Left lung (tissue), 10 donors: ENCODE measurements around the gene ZNF366. TPM values are rescaled to one million over a fixed set of nuclear protein-coding genes. Genes with fewer than 3 reads are reported as not detected.

Experiments
- ATAC-seq: fragments of 200-7000 bp; cut with Tn5 transposase; one replicate; pipeline ENCODE4 v1.9.1; 2020; ENCODE audit warnings: moderate library complexity
- DNase-seq, 4 donors: peaks; one replicate each; pipeline ENCODE4 v3.0.0-alpha.2; 2013 to 2020
- H3K27ac ChIP-seq, 2 donors: fragments of 200-600 bp; sonication (generic) in 1 of 2; one replicate each; pipeline versions ENCODE4 v1.5.0 to v1.8.0; 2020 to 2021
- H3K27me3 ChIP-seq, 2 donors: fragments of 200-600 bp; sonication (generic) in 1 of 2; one replicate each; pipeline versions ENCODE4 v1.5.0 to v1.8.0; 2020 to 2021
- H3K36me3 ChIP-seq, 2 donors: fragments of 200-600 bp; sonication (generic) in 1 of 2; one replicate each; pipeline versions ENCODE4 v1.5.0 to v1.8.0; 2020 to 2021
- H3K4me1 ChIP-seq, 2 donors: fragments of 200-600 bp; one replicate each; pipeline ENCODE4 v1.8.0; 2021
- H3K4me3 ChIP-seq, 2 donors: fragments of 200-600 bp; sonication (generic) in 1 of 2; one replicate each; pipeline versions ENCODE4 v1.5.0 to v1.8.0; 2020 to 2021; ENCODE audit warnings: mild to moderate bottlenecking in 1 of 2
- H3K9me3 ChIP-seq, 2 donors: fragments of 200-600 bp; sonication (generic) in 1 of 2; one replicate each; pipeline versions ENCODE4 v1.5.0 to v1.8.0; 2020 to 2021
- CTCF ChIP-seq, 2 donors: fragments of 200-600 bp; sonication (generic) in 1 of 2; IDR thresholded peaks; one replicate each; pipeline versions ENCODE4 v1.5.0 to v1.8.0; 2021; ENCODE audit warnings: antibody characterized with exemption in 2 of 2
- intact Hi-C, 2 donors: fragments of 100-400 bp; cut with DNase I; formaldehyde crosslinking; loops; one replicate each; pipeline versions ENCODE4 v1.11.2 to v1.14.2; 2022
- polyA plus RNA-seq, 6 donors: library from polyadenylated mRNA; unstranded; fragments of 120-200 nt; gene quantifications; one replicate each; pipeline ENCODE4 v1.2.1, GENCODE V29; 2013; ENCODE audit not compliant: insufficient read length in 6 of 6
- total RNA-seq, 2 donors: library from RNA; stranded (reverse); fragmentation: NEBNext Ultra II Directional; extraction: Animal tissue kit (Norgen Biotek cat#: 25700); gene quantifications; one replicate each; pipeline ENCODE4 v1.2.1, GENCODE V29; 2021
- donor health status: DM: no; HTN: yes; CAD: no.
- donor health status: DM: no; HTN: no; CAD: no.

Gene ZNF366
- total and polyA plus RNA-seq, 8 donors = 3.2 to 5.6 (median 4.0) TPM

- ATAC-seq = peak; percentile 82
- Histone ChIP-seq H3K27me3 (no peaks in the 10 kb centered on the region), H3K36me3 (no peaks in the 10 kb centered on the region), H3K9me3 (no peaks in the 10 kb centered on the region), H3K4me1 (peaks cover 0 to 8% of the 10 kb centered on the region in 2 donors), H3K27ac (no peak overlapping the region), H3K4me3 (no peak overlapping the region)
- TF ChIP-seq CTCF (IDR thresholded peaks at IDR 0.05) = no peak
- intact Hi-C loops = no loop called here
- no peak for DNase-seq
These were observed 79.4 kb downstream of the ZNF366 start for GRCh38 chr5:72427488-72428437.

- intact Hi-C loops = no loop called here
- no peaks in the 10 kb centered on the region for H3K9me3 ChIP-seq
- no peak for ATAC-seq
- TF ChIP-seq CTCF (IDR thresholded peaks at IDR 0.05) = no peak
- H3K27ac ChIP-seq = no peak overlapping the region
- H3K4me3 ChIP-seq = no peak overlapping the region
- peaks cover 0 to 8% of the 10 kb centered on the region in 2 donors for H3K4me1 ChIP-seq
- no peaks in the 10 kb centered on the region for H3K27me3 ChIP-seq
- H3K36me3 ChIP-seq = no peaks in the 10 kb centered on the region
- DNase-seq = no peak
These were observed 80.2 kb downstream of the ZNF366 start for GRCh38 chr5:72427016-72427415.

- no peak for DNase-seq
- Histone ChIP-seq H3K27ac (no peak overlapping the region), H3K9me3 (no peaks in the 10 kb centered on the region), H3K36me3 (no peaks in the 10 kb centered on the region), H3K4me3 (no peak overlapping the region), H3K27me3 (no peaks in the 10 kb centered on the region), H3K4me1 (peaks cover 0 to 8% of the 10 kb centered on the region in 2 donors)
- no peak for ATAC-seq
- no peak for TF ChIP-seq CTCF (IDR thresholded peaks at IDR 0.05)
- intact Hi-C loops = no loop called here
These were observed 81.2 kb downstream of the ZNF366 start for GRCh38 chr5:72426019-72426418.

- TF ChIP-seq CTCF (IDR thresholded peaks at IDR 0.05) = no peak
- Histone ChIP-seq H3K36me3 (no peaks in the 10 kb centered on the region), H3K4me1 (no peaks in the 10 kb centered on the region), H3K4me3 (no peak overlapping the region), H3K9me3 (no peaks in the 10 kb centered on the region), H3K27me3 (no peaks in the 10 kb centered on the region), H3K27ac (no peak overlapping the region)
- DNase-seq (no peak), ATAC-seq (no peak)
- intact Hi-C loops = no loop called here
These were observed 88.9 kb downstream of the ZNF366 start for GRCh38 chr5:72418271-72418670.

- no peak for TF ChIP-seq CTCF (IDR thresholded peaks at IDR 0.05)
- no peaks in the 10 kb centered on the region for H3K27me3 ChIP-seq
- no peak overlapping the region for H3K27ac ChIP-seq
- intact Hi-C loops = no loop called here
- no peaks in the 10 kb centered on the region for H3K36me3 ChIP-seq
- no peak overlapping the region for H3K4me3 ChIP-seq
- DNase-seq (peak in 1 of 4 donors; percentile 74), ATAC-seq (no peak)
- no peaks in the 10 kb centered on the region for H3K4me1 ChIP-seq
- no peaks in the 10 kb centered on the region for H3K9me3 ChIP-seq
These were observed 89.7 kb downstream of the ZNF366 start for GRCh38 chr5:72417333-72418062.
